GM18517 (cell line): ENCODE results near the gene LMO7.
"Not testable (repeated sequence)": the region's sequence is repeated elsewhere in the genome, so short reads cannot be mapped to it uniquely, and the experiment has no call there.

ENCODE experiments used
- ATAC-seq: cut with Tn5 transposase; IDR thresholded peaks from one replicate; pipeline ENCODE4 v1.9.1; 2021; ENCODE audit warnings: mild to moderate bottlenecking, moderate library complexity; ENCODE audit not compliant: unreplicated experiment

LMO7 gene

GRCh38 chr13:75695908-75696307 is 59.8 kb downstream of the LMO7 start:
- ATAC-seq = peak; percentile 67

- no peak for ATAC-seq
These were observed 62.9 kb downstream of the LMO7 start for GRCh38 chr13:75699062-75699461.

GRCh38 chr13:75699717-75700116 is 63.6 kb downstream of the LMO7 start:
- not testable (repeated sequence) for ATAC-seq

GRCh38 chr13:75700552-75700951 is 64.4 kb downstream of the LMO7 start:
- no peak for ATAC-seq

GRCh38 chr13:75702476-75702875 is 66.3 kb downstream of the LMO7 start:
- no peak for ATAC-seq

GRCh38 chr13:75703769-75704168 is 67.6 kb downstream of the LMO7 start:
- ATAC-seq = no peak

GRCh38 chr13:75704194-75704926 is 68.2 kb downstream of the LMO7 start:
- ATAC-seq = no peak

- ATAC-seq = no peak
These were observed 68.8 kb downstream of the LMO7 start for GRCh38 chr13:75704927-75705288.

- ATAC-seq = no peak
These were observed 69.3 kb downstream of the LMO7 start for GRCh38 chr13:75705395-75705794.

GRCh38 chr13:75705908-75706307 is 69.8 kb downstream of the LMO7 start:
- ATAC-seq = no peak

- ATAC-seq = no peak
These were observed 77.7 kb downstream of the LMO7 start for GRCh38 chr13:75713852-75714251.

GRCh38 chr13:75715601-75716523 is 79.7 kb downstream of the LMO7 start:
- ATAC-seq = peak; percentile 89

- no peak for ATAC-seq
These were observed 81.4 kb downstream of the LMO7 start for GRCh38 chr13:75717525-75717924.

- no peak for ATAC-seq
These were observed 85.2 kb downstream of the LMO7 start for GRCh38 chr13:75721307-75721706.

- ATAC-seq = no peak
These were observed 87.8 kb downstream of the LMO7 start for GRCh38 chr13:75723901-75724300.

- no peak for ATAC-seq
These were observed 88.8 kb downstream of the LMO7 start for GRCh38 chr13:75724752-75725517.

- no peak for ATAC-seq
These were observed 89.6 kb downstream of the LMO7 start for GRCh38 chr13:75725736-75726135.

GRCh38 chr13:75726306-75726705 is 90.2 kb downstream of the LMO7 start:
- ATAC-seq = no peak

GRCh38 chr13:75733113-75733512 is 97.0 kb downstream of the LMO7 start:
- ATAC-seq = not testable (repeated sequence)

GRCh38 chr13:75736173-75736572 is 100.0 kb downstream of the LMO7 start:
- ATAC-seq = no peak

- no peak for ATAC-seq
These were observed 102.7 kb downstream of the LMO7 start for GRCh38 chr13:75738841-75739240.
